ENCODE results near the gene AP1B1.

Gene AP1B1

GRCh38 chr22:29331658-29332300, 56.6 kb downstream of the AP1B1 start:
- DNase-seq (ENCODE audit: low spot score): no peak

GRCh38 chr22:29331213-29331612, 57.2 kb downstream of the AP1B1 start:
- DNase-seq (ENCODE audit: low spot score): no peak

- DNase-seq (ENCODE audit: low spot score): no peak
Observed at GRCh38 chr22:29330753-29331152, 57.6 kb downstream of the AP1B1 start.

GRCh38 chr22:29330291-29330690, 58.1 kb downstream of the AP1B1 start:
- DNase-seq (ENCODE audit: low spot score): no peak

GRCh38 chr22:29329581-29329980, 58.8 kb downstream of the AP1B1 start:
- no peak for DNase-seq (ENCODE audit: low spot score)

GRCh38 chr22:29328566-29329500, 59.5 kb downstream of the AP1B1 start:
- DNase-seq (ENCODE audit: low spot score): no peak

- DNase-seq (ENCODE audit: low spot score): no peak
Observed at GRCh38 chr22:29328055-29328454, 60.3 kb downstream of the AP1B1 start.

GRCh38 chr22:29327089-29327764, 61.1 kb downstream of the AP1B1 start:
- no peak for DNase-seq (ENCODE audit: low spot score)

GRCh38 chr22:29326481-29326880, 61.9 kb downstream of the AP1B1 start:
- no peak for DNase-seq (ENCODE audit: low spot score)

- no peak for DNase-seq (ENCODE audit: low spot score)
Observed at GRCh38 chr22:29325785-29326315, 62.5 kb downstream of the AP1B1 start.

GRCh38 chr22:29325356-29325755, 63.0 kb downstream of the AP1B1 start:
- no peak for DNase-seq (ENCODE audit: low spot score)

GRCh38 chr22:29323641-29324040, 64.7 kb downstream of the AP1B1 start:
- DNase-seq (ENCODE audit: low spot score): no peak

GRCh38 chr22:29320546-29320945, 67.8 kb downstream of the AP1B1 start:
- DNase-seq (ENCODE audit: low spot score): no peak

- DNase-seq (ENCODE audit: low spot score): no peak
Observed at GRCh38 chr22:29319072-29319471, 69.3 kb downstream of the AP1B1 start.

GRCh38 chr22:29317827-29318454, 70.4 kb downstream of the AP1B1 start:
- no peak for DNase-seq (ENCODE audit: low spot score)

- DNase-seq (ENCODE audit: low spot score): peak; percentile 28
Observed at GRCh38 chr22:29316141-29316828, 72.1 kb downstream of the AP1B1 start.

GRCh38 chr22:29315286-29316140, 72.9 kb downstream of the AP1B1 start, which contains the start of gene RASL10A:
Gene RASL10A (minus strand): TSS chr22:29315697. CDS start chr22:29315246, 451 bp downstream.
- DNase-seq (ENCODE audit: low spot score): peak; percentile 84

GRCh38 chr22:29314537-29315285, 73.7 kb downstream of the AP1B1 start:
- DNase-seq (ENCODE audit: low spot score): no peak

Measured in D341Med (cell line).